WTC11 (cell line): ENCODE data around the gene EFHB. TPM values are rescaled to one million over a fixed set of nuclear protein-coding genes. Genes with fewer than 3 reads are reported as not detected.

ENCODE experiments used
- ATAC-seq: fragments of 200-7000 bp; cut with Tn5 transposase; 2 replicates; pipeline ENCODE4 v1.10.0; 2021; ENCODE audit warnings: mild to moderate bottlenecking, moderate library complexity
- CTCF ChIA-PET: fragments of 300-600 bp; sonication (Branson Sonifier 250); formaldehyde crosslinking; loops from one replicate; lab custom pipeline; 2021; ENCODE audit warnings: antibody characterized with exemption; lab: Charles Lee
- POLR2A ChIA-PET: fragments of 350-600 bp; sonication (Branson Sonifier 250); formaldehyde crosslinking; loops from one replicate; lab custom pipeline; 2021; ENCODE audit warnings: antibody characterized with exemption; lab: Charles Lee
- DNase-seq: peaks from one replicate; pipeline ENCODE4 v3.0.0; 2021; ENCODE audit warnings: low spot score
- H3K27ac Mint-ChIP-seq: 2 replicates; pipeline ENCODE4 v1.8.0; 2021; ENCODE audit warnings: mixed read lengths
- H3K27me3 Mint-ChIP-seq: 2 replicates; pipeline ENCODE4 v1.8.0; 2021; ENCODE audit warnings: low read depth, mild to moderate bottlenecking, moderate library complexity, mixed read lengths
- H3K36me3 Mint-ChIP-seq: 2 replicates; pipeline ENCODE4 v1.8.0; 2021; ENCODE audit warnings: mixed read lengths
- H3K4me1 Mint-ChIP-seq: 2 replicates; pipeline ENCODE4 v1.8.0; 2022; ENCODE audit warnings: mixed read lengths
- H3K4me3 Mint-ChIP-seq: 2 replicates; pipeline ENCODE4 v1.8.0; 2021; ENCODE audit warnings: mild to moderate bottlenecking, moderate library complexity, mixed read lengths
- H3K9me3 Mint-ChIP-seq: 2 replicates; pipeline ENCODE4 v1.8.0; 2021; ENCODE audit warnings: mixed read lengths
- ESRRA ChIP-seq: sonication (generic); formaldehyde crosslinking; IDR thresholded peaks from 2 replicates; pipeline ENCODE4 v1.8.1; 2022; ENCODE audit warnings: mild to moderate bottlenecking, missing genetic modification reagents, borderline replicate concordance
- ETV6 ChIP-seq: sonication (generic); formaldehyde crosslinking; IDR thresholded peaks from 2 replicates; pipeline ENCODE4 v1.8.1; 2022; ENCODE audit warnings: mild to moderate bottlenecking, missing genetic modification reagents
- FOXP1 ChIP-seq: sonication (generic); formaldehyde crosslinking; IDR thresholded peaks from 2 replicates; pipeline ENCODE4 v1.8.0; 2022; ENCODE audit warnings: missing genetic modification reagents, mild to moderate bottlenecking, moderate library complexity, borderline replicate concordance
- GABPB1 ChIP-seq: sonication (generic); formaldehyde crosslinking; IDR thresholded peaks from 2 replicates; pipeline ENCODE4 v1.8.1; 2023; ENCODE audit warnings: mild to moderate bottlenecking, missing genetic modification reagents
- JUN ChIP-seq: sonication (generic); formaldehyde crosslinking; IDR thresholded peaks from 2 replicates; pipeline ENCODE4 v1.8.0; 2023; ENCODE audit warnings: mild to moderate bottlenecking, missing genetic modification reagents
- KAT7 ChIP-seq: sonication (generic); formaldehyde crosslinking; IDR thresholded peaks from 2 replicates; pipeline ENCODE4 v1.8.1; 2023; ENCODE audit warnings: missing genetic modification reagents, mild to moderate bottlenecking, borderline replicate concordance
- MYBL2 ChIP-seq: sonication (generic); formaldehyde crosslinking; IDR thresholded peaks from 2 replicates; pipeline ENCODE4 v1.8.1; 2023; ENCODE audit warnings: mild to moderate bottlenecking, moderate library complexity, missing genetic modification reagents
- NFE2L1 ChIP-seq: sonication (generic); formaldehyde crosslinking; IDR thresholded peaks from 2 replicates; pipeline ENCODE4 v1.8.1; 2023; ENCODE audit warnings: missing genetic modification reagents
- PRRX2 ChIP-seq: fragments of 250-450 bp; sonication (Bioruptor Pico); IDR thresholded peaks from 2 replicates; pipeline ENCODE4 v1.8.0; 2021; ENCODE audit warnings: mild to moderate bottlenecking
- SMAD4 ChIP-seq: sonication (generic); formaldehyde crosslinking; IDR thresholded peaks from 2 replicates; pipeline ENCODE4 v1.8.0; 2022; ENCODE audit warnings: mild to moderate bottlenecking, missing genetic modification reagents
- ZNF219 ChIP-seq: sonication (generic); formaldehyde crosslinking; IDR thresholded peaks from 2 replicates; pipeline ENCODE4 v1.8.0; 2023; ENCODE audit warnings: missing genetic modification reagents, mild to moderate bottlenecking, borderline replicate concordance
- total RNA-seq: library from RNA; stranded (reverse); gene quantifications from 3 replicates; pipeline ENCODE4 v1.2.3, GENCODE V29; 2021
- TF ChIP-seq, protein P1 (sequence below): sonication (generic); formaldehyde crosslinking; IDR thresholded peaks from 2 replicates; pipeline ENCODE4 v1.8.1; 2023; ENCODE audit warnings: mild to moderate bottlenecking, moderate library complexity, missing genetic modification reagents
- TF ChIP-seq, protein P2 (sequence below): sonication (generic); formaldehyde crosslinking; IDR thresholded peaks from 2 replicates; pipeline ENCODE4 v1.8.1; 2023; ENCODE audit warnings: mild to moderate bottlenecking, missing genetic modification reagents, moderate library complexity
- TF ChIP-seq, protein P3 (sequence below): sonication (generic); formaldehyde crosslinking; IDR thresholded peaks from 2 replicates; pipeline ENCODE4 v1.8.1; 2023; ENCODE audit warnings: mild to moderate bottlenecking, missing genetic modification reagents
- TF ChIP-seq, protein P4 (sequence below): sonication (generic); formaldehyde crosslinking; IDR thresholded peaks from 2 replicates; pipeline ENCODE4 v1.8.1; 2022; ENCODE audit warnings: low read depth, mild to moderate bottlenecking, moderate library complexity, missing genetic modification reagents, borderline replicate concordance
- TF ChIP-seq, protein P5 (sequence below): fragments of 250-450 bp; sonication (Bioruptor Pico); IDR thresholded peaks from 2 replicates; pipeline ENCODE4 v1.9.0; 2021; ENCODE audit warnings: moderate library complexity, mild to moderate bottlenecking, inconsistent platforms, borderline replicate concordance
- TF ChIP-seq, protein P6 (sequence below): sonication (generic); formaldehyde crosslinking; conservative IDR thresholded peaks from 2 replicates; pipeline ENCODE4 v1.8.1; 2022; ENCODE audit warnings: mild to moderate bottlenecking, missing genetic modification reagents
- TF ChIP-seq, protein P7 (sequence below): sonication (generic); formaldehyde crosslinking; IDR thresholded peaks from 2 replicates; pipeline ENCODE4 v1.8.0; 2022; ENCODE audit warnings: mild to moderate bottlenecking, missing genetic modification reagents
- TF ChIP-seq, protein P8 (sequence below): sonication (generic); formaldehyde crosslinking; IDR thresholded peaks from 2 replicates; pipeline ENCODE4 v1.8.0; 2022; ENCODE audit warnings: mild to moderate bottlenecking, missing genetic modification reagents
- TF ChIP-seq, protein P9 (sequence below): sonication (generic); formaldehyde crosslinking; IDR thresholded peaks from 2 replicates; pipeline ENCODE4 v1.8.1; 2023; ENCODE audit warnings: mild to moderate bottlenecking, missing genetic modification reagents, borderline replicate concordance

EFHB gene
- total RNA-seq, 1 experiment from 2014 or later, result 0.85 TPM

DNA sequence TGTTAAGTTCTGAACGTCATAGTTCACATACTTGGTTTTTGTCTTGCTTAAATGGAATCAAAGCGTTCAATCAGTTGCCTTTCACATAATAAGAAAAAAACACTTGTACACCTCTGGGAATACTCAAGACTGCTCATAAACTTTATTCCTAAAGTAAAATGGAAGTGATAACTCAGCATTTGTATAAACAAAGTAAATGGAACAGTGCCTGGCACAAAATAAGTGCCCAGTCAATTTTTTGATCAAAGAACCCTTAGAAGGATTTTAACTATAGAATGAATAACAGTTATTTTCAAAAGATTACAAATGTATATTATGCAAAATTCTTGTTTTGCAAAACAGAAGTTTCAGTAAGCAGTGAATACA is 14.2 kb upstream of the EFHB start (continued):
- TF ChIP-seq, protein P1, sequence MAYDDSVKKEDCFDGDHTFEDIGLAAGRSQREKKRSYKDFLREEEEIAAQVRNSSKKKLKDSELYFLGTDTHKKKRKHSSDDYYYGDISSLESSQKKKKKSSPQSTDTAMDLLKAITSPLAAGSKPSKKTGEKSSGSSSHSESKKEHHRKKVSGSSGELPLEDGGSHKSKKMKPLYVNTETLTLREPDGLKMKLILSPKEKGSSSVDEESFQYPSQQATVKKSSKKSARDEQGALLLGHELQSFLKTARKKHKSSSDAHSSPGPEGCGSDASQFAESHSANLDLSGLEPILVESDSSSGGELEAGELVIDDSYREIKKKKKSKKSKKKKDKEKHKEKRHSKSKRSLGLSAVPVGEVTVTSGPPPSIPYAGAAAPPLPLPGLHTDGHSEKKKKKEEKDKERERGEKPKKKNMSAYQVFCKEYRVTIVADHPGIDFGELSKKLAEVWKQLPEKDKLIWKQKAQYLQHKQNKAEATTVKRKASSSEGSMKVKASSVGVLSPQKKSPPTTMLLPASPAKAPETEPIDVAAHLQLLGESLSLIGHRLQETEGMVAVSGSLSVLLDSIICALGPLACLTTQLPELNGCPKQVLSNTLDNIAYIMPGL, result no peak
- no peak for TF ChIP-seq ZNF219 (CRISPR knock-in tag)
- TF ChIP-seq, protein P2, sequence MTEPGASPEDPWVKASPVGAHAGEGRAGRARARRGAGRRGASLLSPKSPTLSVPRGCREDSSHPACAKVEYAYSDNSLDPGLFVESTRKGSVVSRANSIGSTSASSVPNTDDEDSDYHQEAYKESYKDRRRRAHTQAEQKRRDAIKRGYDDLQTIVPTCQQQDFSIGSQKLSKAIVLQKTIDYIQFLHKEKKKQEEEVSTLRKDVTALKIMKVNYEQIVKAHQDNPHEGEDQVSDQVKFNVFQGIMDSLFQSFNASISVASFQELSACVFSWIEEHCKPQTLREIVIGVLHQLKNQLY (CRISPR knock-in tag), result no peak
- TF ChIP-seq ESRRA, result no peak
- no peak for TF ChIP-seq GABPB1 (CRISPR knock-in tag)
- TF ChIP-seq, protein P3, sequence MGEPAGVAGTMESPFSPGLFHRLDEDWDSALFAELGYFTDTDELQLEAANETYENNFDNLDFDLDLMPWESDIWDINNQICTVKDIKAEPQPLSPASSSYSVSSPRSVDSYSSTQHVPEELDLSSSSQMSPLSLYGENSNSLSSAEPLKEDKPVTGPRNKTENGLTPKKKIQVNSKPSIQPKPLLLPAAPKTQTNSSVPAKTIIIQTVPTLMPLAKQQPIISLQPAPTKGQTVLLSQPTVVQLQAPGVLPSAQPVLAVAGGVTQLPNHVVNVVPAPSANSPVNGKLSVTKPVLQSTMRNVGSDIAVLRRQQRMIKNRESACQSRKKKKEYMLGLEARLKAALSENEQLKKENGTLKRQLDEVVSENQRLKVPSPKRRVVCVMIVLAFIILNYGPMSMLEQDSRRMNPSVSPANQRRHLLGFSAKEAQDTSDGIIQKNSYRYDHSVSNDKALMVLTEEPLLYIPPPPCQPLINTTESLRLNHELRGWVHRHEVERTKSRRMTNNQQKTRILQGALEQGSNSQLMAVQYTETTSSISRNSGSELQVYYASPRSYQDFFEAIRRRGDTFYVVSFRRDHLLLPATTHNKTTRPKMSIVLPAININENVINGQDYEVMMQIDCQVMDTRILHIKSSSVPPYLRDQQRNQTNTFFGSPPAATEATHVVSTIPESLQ (CRISPR knock-in tag), result no peak
- TF ChIP-seq MYBL2 (CRISPR knock-in tag), result no peak
- TF ChIP-seq NFE2L1 (CRISPR knock-in tag), result no peak
- TF ChIP-seq KAT7, result no peak
- TF ChIP-seq, protein P4, sequence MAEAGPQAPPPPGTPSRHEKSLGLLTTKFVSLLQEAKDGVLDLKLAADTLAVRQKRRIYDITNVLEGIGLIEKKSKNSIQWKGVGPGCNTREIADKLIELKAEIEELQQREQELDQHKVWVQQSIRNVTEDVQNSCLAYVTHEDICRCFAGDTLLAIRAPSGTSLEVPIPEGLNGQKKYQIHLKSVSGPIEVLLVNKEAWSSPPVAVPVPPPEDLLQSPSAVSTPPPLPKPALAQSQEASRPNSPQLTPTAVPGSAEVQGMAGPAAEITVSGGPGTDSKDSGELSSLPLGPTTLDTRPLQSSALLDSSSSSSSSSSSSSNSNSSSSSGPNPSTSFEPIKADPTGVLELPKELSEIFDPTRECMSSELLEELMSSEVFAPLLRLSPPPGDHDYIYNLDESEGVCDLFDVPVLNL (CRISPR knock-in tag), result no peak
- no peak for TF ChIP-seq ETV6 (CRISPR knock-in tag)
- TF ChIP-seq, protein P5, sequence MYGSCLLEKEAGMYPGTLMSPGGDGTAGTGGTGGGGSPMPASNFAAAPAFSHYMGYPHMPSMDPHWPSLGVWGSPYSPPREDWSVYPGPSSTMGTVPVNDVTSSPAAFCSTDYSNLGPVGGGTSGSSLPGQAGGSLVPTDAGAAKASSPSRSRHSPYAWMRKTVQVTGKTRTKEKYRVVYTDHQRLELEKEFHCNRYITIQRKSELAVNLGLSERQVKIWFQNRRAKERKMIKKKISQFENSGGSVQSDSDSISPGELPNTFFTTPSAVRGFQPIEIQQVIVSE (CRISPR knock-in tag), result no peak

DNA sequence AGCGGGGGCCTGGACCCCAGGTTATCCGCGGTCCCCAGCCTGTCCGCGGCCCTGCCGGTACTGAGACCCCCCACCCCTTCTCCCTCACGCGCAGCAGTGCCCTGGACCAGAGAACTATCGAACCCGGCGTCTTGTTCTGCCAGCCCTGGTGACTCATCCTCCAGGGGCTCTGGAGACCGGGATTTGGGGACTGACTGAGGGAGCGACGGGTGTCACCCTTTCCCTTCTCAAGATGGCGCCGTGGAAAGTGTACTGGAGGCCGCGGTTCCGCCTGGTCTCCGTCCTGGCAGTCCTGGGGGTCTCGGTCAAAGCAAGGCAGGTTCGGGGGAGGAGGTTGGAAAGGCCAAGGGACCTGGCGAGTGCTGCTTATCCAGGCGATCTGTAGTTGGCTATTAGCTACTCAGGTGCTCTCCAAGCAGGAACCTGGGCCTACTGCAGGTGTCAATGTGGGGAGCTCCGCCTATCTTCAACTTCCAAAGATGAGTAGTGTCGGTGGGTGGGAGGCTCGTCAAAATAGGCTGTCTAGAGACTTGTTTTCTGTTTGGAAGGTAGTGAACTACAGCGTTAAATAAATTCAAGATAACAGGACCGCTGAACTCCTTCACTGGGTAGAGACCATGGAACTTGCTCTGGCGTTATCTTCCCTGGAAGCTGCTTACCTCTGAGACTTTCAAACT is 13.7 kb upstream of the EFHB start:
- peaks cover 24% of the 10 kb centered on the region for H3K36me3 Mint-ChIP-seq
- H3K9me3 Mint-ChIP-seq, result peaks cover 4% of the 10 kb centered on the region
- H3K4me3 Mint-ChIP-seq, result peak overlapping the region; percentile 99
- H3K27me3 Mint-ChIP-seq, result no peaks in the 10 kb centered on the region
- ChIA-PET CTCF (interaction anchor here (0.8 kb wide), 1 partner anchor 93 kb away, joined by 3 read pairs; the partner anchor contains the start of gene KAT2B), POLR2A (interaction anchor here (1.0 to 1.7 kb wide), 3 partner anchors 10 to 239 kb away, joined by 3 to 7 read pairs (median 5); partner anchors contain the start of genes KAT2B and SGO1)
- H3K4me1 Mint-ChIP-seq, result peaks cover 42% of the 10 kb centered on the region
- peak; percentile 35 for DNase-seq
- peak; percentile 26 for ATAC-seq
- peak overlapping the region; percentile 100 for H3K27ac Mint-ChIP-seq
- TF ChIP-seq PRRX2 (CRISPR knock-in tag) (no peak), SMAD4 (no peak), JUN (CRISPR knock-in tag) (peak; percentile 73; the same call in 1 of the 2 replicates), NFE2L1 (CRISPR knock-in tag) (no peak), FOXP1 (CRISPR knock-in tag) (peak; percentile 16; the same call in 1 of the 2 replicates)
- TF ChIP-seq, protein P5 (CRISPR knock-in tag), result no peak
- TF ChIP-seq, protein P6, sequence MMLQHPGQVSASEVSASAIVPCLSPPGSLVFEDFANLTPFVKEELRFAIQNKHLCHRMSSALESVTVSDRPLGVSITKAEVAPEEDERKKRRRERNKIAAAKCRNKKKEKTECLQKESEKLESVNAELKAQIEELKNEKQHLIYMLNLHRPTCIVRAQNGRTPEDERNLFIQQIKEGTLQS (CRISPR knock-in tag), result no peak
- TF ChIP-seq, protein P7, sequence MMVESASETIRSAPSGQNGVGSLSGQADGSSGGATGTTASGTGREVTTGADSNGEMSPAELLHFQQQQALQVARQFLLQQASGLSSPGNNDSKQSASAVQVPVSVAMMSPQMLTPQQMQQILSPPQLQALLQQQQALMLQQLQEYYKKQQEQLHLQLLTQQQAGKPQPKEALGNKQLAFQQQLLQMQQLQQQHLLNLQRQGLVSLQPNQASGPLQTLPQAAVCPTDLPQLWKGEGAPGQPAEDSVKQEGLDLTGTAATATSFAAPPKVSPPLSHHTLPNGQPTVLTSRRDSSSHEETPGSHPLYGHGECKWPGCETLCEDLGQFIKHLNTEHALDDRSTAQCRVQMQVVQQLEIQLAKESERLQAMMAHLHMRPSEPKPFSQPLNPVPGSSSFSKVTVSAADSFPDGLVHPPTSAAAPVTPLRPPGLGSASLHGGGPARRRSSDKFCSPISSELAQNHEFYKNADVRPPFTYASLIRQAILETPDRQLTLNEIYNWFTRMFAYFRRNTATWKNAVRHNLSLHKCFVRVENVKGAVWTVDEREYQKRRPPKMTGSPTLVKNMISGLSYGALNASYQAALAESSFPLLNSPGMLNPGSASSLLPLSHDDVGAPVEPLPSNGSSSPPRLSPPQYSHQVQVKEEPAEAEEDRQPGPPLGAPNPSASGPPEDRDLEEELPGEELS (CRISPR knock-in tag), result 0 out of 2 replicates have a peak, but pooled peaks have one; percentile 9
- TF ChIP-seq, protein P8, sequence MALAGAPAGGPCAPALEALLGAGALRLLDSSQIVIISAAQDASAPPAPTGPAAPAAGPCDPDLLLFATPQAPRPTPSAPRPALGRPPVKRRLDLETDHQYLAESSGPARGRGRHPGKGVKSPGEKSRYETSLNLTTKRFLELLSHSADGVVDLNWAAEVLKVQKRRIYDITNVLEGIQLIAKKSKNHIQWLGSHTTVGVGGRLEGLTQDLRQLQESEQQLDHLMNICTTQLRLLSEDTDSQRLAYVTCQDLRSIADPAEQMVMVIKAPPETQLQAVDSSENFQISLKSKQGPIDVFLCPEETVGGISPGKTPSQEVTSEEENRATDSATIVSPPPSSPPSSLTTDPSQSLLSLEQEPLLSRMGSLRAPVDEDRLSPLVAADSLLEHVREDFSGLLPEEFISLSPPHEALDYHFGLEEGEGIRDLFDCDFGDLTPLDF (CRISPR knock-in tag), result no peak
- TF ChIP-seq, protein P9, sequence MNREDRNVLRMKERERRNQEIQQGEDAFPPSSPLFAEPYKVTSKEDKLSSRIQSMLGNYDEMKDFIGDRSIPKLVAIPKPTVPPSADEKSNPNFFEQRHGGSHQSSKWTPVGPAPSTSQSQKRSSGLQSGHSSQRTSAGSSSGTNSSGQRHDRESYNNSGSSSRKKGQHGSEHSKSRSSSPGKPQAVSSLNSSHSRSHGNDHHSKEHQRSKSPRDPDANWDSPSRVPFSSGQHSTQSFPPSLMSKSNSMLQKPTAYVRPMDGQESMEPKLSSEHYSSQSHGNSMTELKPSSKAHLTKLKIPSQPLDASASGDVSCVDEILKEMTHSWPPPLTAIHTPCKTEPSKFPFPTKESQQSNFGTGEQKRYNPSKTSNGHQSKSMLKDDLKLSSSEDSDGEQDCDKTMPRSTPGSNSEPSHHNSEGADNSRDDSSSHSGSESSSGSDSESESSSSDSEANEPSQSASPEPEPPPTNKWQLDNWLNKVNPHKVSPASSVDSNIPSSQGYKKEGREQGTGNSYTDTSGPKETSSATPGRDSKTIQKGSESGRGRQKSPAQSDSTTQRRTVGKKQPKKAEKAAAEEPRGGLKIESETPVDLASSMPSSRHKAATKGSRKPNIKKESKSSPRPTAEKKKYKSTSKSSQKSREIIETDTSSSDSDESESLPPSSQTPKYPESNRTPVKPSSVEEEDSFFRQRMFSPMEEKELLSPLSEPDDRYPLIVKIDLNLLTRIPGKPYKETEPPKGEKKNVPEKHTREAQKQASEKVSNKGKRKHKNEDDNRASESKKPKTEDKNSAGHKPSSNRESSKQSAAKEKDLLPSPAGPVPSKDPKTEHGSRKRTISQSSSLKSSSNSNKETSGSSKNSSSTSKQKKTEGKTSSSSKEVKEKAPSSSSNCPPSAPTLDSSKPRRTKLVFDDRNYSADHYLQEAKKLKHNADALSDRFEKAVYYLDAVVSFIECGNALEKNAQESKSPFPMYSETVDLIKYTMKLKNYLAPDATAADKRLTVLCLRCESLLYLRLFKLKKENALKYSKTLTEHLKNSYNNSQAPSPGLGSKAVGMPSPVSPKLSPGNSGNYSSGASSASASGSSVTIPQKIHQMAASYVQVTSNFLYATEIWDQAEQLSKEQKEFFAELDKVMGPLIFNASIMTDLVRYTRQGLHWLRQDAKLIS (CRISPR knock-in tag), result no peak
